BLaER1 treated with 17β-estradiol and CSF1 and Interleukin-3, amounts not matched to agents 10 nM and 100 nM (cell line): ENCODE measurements around the gene CYP2C18.
"Not testable (repeated sequence)": the region's sequence is repeated elsewhere in the genome, so short reads cannot be mapped to it uniquely, and the experiment has no call there.

Experiments used
- H3K27ac ChIP-seq, 11 experiments: shearing (Covaris generic); formaldehyde crosslinking; 2 replicates each; pipeline ENCODE4 v1.8.1; 2022
- H3K27me3 ChIP-seq, 11 experiments: shearing (Covaris generic); formaldehyde crosslinking; 2 replicates each; pipeline ENCODE4 v1.8.1; 2022
- H3K36me3 ChIP-seq, 11 experiments: shearing (Covaris generic); formaldehyde crosslinking; 2 replicates each; pipeline ENCODE4 v1.8.1; 2022
- H3K4me1 ChIP-seq, 10 experiments: shearing (Covaris generic); formaldehyde crosslinking; 2 replicates each; pipeline ENCODE4 v1.8.1; 2022
- H3K4me2 ChIP-seq, 11 experiments: shearing (Covaris generic); formaldehyde crosslinking; 2 replicates each; pipeline ENCODE4 v1.8.1; 2022
- H3K4me3 ChIP-seq, 10 experiments: shearing (Covaris generic); formaldehyde crosslinking; 2 replicates each; pipeline ENCODE4 v1.8.1; 2022
- H3K9ac ChIP-seq, 11 experiments: shearing (Covaris generic); formaldehyde crosslinking; 2 replicates each; pipeline ENCODE4 v1.8.1; 2022
- H3K9me3 ChIP-seq, 11 experiments: shearing (Covaris generic); formaldehyde crosslinking; replicated peaks in 1 of 11; 2 replicates each; pipeline ENCODE4 v1.8.1; 2022
- H4K20me1 ChIP-seq, 11 experiments: shearing (Covaris generic); formaldehyde crosslinking; 2 replicates each; pipeline ENCODE4 v1.8.1; 2022
- Cebpa-rat ChIP-seq, 11 experiments: shearing (Covaris generic); IDR thresholded peaks; 2 replicates each; pipeline ENCODE4 v1.8.1; 2022

CYP2C18 gene

DNA sequence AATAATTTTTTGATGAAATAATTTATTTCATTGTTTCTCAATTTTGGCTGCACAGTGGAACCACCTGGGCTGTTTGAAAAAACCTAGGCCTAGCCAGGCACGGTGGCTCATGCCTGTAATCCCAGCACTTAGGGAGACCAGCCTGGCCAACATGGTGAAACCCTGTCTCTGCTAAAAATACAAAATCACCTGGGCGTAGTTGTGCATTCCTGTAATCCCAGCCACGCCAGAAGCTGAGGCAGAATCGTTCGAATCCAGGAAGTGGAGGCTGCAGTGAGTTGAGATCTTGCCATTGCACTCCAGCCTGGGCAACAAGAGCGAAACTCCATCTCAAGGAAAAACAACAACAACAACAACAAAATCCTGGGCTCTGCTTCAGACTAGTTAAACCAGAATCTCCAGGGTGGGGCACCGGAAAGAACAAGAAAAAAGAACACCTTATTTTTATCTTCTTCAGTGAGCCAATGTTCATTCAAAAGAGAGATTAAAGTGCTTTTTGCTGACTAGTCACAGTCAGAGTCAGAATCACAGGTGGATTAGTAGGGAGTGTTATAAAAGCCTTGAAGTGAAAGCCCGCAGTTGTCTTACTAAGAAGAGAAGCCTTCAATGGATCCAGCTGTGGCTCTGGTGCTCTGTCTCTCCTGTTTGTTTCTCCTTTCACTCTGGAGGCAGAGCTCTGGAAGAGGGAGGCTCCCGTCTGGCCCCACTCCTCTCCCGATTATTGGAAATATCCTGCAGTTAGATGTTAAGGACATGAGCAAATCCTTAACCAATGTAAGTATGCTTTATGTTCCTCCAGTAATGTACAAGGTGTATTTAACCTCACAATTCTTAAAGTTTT, at the start of gene CYP2C18:
TSS of gene CYP2C18 (plus strand) at position 516 of the 841 bp plus-strand sequence. CDS start at position 607, 91 bp downstream.
- Histone ChIP-seq H3K9ac (no peak within 1 kb of the TSS), H3K27ac (no peak within 1 kb of the TSS), H4K20me1 (no peaks in the 10 kb centered on the region), H3K4me1 (no peaks in the 10 kb centered on the region), H3K27me3 (no peaks in the 10 kb centered on the region), H3K9me3 (peaks cover 0 to 12% (median 6%) of the 10 kb centered on the region in 11 experiments; a peak in 11 of 22 replicates), H3K36me3 (no peaks in the 10 kb centered on the region), H3K4me3 (no peak within 1 kb of the TSS), H3K4me2 (no peak within 1 kb of the TSS)
- TF ChIP-seq Cebpa-rat (IDR thresholded peaks at IDR 0.05): no peak

- not testable (repeated sequence) for H3K9ac ChIP-seq, H3K27ac ChIP-seq, H3K4me1 ChIP-seq, H3K27me3 ChIP-seq, H3K4me2 ChIP-seq, H3K4me3 ChIP-seq, H4K20me1 ChIP-seq
- Histone ChIP-seq H3K9me3 (peaks cover 53 to 69% (median 61%) of the 10 kb centered on the region in 11 experiments), H3K36me3 (peaks cover 0 to 14% (median 0%) of the 10 kb centered on the region in 11 experiments; a peak in 4 of 22 replicates)
Observed at GRCh38 chr10:94638097-94638496, 45.4 kb upstream of the CYP2C18 start.

DNA sequence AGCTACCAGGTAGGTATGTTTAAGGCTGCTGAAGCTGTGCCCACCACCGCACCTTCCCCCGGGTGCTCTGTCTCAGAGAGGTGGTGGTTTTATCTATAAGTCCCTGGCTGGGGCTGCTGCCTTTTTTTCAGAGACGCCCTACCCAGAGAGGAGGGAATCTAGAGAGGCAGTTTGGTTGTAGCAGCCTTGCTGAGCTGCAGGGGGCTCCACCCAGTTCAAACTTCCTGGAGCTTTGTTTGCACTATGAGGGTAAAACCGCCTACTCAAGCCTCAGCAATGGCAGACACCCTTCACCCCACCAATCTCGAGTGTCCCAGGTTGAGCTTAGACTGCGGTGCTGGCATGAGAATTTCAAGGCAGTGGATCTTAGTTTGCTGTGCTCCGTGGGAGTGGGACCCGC, 43.6 kb upstream of the CYP2C18 start:
- no peaks in the 10 kb centered on the region for H3K4me1 ChIP-seq
- TF ChIP-seq Cebpa-rat (IDR thresholded peaks at IDR 0.05): no peak
- no peak overlapping the region for H3K4me2 ChIP-seq
- H4K20me1 ChIP-seq: no peaks in the 10 kb centered on the region
- peaks cover 37 to 52% (median 46%) of the 10 kb centered on the region in 11 experiments for H3K9me3 ChIP-seq
- no peak overlapping the region for H3K4me3 ChIP-seq
- H3K27me3 ChIP-seq: no peaks in the 10 kb centered on the region
- no peak overlapping the region for H3K9ac ChIP-seq
- H3K36me3 ChIP-seq: peaks cover 0 to 14% (median 0%) of the 10 kb centered on the region in 11 experiments; a peak in 4 of 22 replicates
- H3K27ac ChIP-seq: no peak overlapping the region

DNA sequence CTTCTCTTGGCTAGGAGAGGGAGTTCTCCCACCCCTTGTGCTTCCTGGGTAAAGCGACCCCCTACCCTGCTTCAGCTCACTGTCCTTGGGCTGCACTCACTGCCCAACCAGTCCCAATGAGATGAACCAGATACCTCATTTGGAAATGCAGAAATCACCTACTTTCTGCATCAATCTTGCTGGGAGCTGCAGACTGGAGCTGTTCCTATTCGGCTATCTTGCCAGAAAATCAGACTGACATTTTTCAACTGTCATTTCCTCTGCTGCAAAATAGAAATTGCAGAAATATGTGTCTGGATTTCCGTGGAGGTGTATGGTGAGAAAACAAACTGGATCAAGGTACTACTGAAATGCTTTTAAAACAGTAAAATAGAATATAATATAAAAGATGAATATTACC, 43.0 kb upstream of the CYP2C18 start:
- H3K27me3 ChIP-seq: no peaks in the 10 kb centered on the region
- no peak overlapping the region for H3K9ac ChIP-seq
- no peak overlapping the region for H3K4me3 ChIP-seq
- H3K4me1 ChIP-seq: no peaks in the 10 kb centered on the region
- H3K36me3 ChIP-seq: peaks cover 0 to 14% (median 0%) of the 10 kb centered on the region in 11 experiments; a peak in 4 of 22 replicates
- H4K20me1 ChIP-seq: no peaks in the 10 kb centered on the region
- no peak for TF ChIP-seq Cebpa-rat (IDR thresholded peaks at IDR 0.05)
- no peak overlapping the region for H3K27ac ChIP-seq
- H3K4me2 ChIP-seq: no peak overlapping the region
- H3K9me3 ChIP-seq: peaks cover 34 to 46% (median 41%) of the 10 kb centered on the region in 11 experiments

DNA sequence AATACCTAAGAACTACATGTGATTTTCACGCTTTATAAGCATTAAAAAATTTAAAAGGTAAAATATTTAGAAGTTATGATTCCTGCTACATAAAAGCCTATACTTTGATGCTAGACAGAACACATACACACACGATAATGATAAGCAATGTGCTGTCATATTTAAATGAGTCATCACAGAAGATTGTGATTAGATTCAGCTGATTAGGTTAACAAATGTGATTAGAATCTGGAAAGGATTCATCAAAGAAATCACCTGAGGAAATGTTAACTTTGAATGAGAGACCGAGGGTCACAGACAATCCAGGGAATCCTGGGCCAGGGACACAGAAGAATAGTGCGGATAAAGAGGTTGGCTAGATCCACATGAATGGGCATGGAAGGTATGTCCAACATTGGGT, 42.0 kb upstream of the CYP2C18 start:
- TF ChIP-seq Cebpa-rat (IDR thresholded peaks at IDR 0.05): no peak
- peaks cover 0 to 14% (median 0%) of the 10 kb centered on the region in 11 experiments; a peak in 4 of 22 replicates for H3K36me3 ChIP-seq
- H3K9me3 ChIP-seq: peaks cover 33 to 42% (median 40%) of the 10 kb centered on the region in 11 experiments
- no peaks in the 10 kb centered on the region for H3K27me3 ChIP-seq
- H3K4me2 ChIP-seq: no peak overlapping the region
- H3K9ac ChIP-seq: no peak overlapping the region
- H4K20me1 ChIP-seq: no peaks in the 10 kb centered on the region
- H3K4me3 ChIP-seq: no peak overlapping the region
- no peaks in the 10 kb centered on the region for H3K4me1 ChIP-seq
- no peak overlapping the region for H3K27ac ChIP-seq

DNA sequence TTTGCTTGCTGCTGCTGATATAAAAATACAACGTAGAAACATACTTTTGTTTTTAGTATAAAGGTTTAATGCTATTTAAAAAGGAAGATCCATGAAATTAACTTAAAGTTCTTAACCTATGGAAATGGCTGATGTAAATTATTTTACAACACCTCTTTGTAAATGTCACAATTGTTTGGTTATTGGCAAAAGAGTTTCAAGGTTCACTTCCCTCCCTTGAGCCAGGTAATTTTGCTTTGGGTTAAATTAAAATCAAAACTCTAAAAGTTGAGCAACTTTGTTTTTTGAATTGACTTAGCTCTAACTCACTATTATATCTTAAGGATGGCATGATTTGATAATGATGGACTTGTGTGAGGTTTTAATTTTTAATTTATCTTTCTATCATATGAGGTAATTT, 39.2 kb upstream of the CYP2C18 start:
- Histone ChIP-seq H3K9ac (no peak overlapping the region), H3K27ac (no peak overlapping the region), H3K4me1 (no peaks in the 10 kb centered on the region), H3K9me3 (peaks cover 12 to 14% (median 13%) of the 10 kb centered on the region in 11 experiments), H3K4me3 (no peak overlapping the region), H3K4me2 (no peak overlapping the region), H4K20me1 (no peaks in the 10 kb centered on the region), H3K36me3 (peaks cover 0 to 12% (median 0%) of the 10 kb centered on the region in 11 experiments; a peak in 4 of 22 replicates), H3K27me3 (no peaks in the 10 kb centered on the region)
- TF ChIP-seq Cebpa-rat (IDR thresholded peaks at IDR 0.05): no peak

DNA sequence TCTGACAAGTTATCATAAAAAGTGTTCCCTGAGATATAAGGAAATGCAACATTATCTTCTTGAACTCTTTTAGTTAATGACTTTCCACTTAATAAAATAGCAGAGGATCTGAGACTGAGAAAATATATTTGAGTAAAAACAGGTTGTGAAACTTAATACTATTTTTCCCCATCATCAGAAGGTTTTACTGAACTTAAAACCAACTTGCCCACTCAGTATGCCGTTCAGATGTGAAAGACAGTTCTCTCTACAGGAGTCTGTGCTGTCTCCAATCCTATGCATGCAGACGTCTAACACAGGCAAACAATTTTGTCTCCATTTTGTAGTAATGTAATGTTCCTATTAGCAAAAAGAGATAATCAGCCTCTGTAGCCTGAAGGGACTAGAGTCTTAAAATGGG, 38.2 kb upstream of the CYP2C18 start:
- no peak overlapping the region for H3K27ac ChIP-seq
- H3K9ac ChIP-seq: no peak overlapping the region
- 0 out of 22 replicates have a peak, but pooled peaks cover 0 to 2% (median 0%) of the 10 kb centered on the region in 11 experiments for H3K36me3 ChIP-seq
- no peaks in the 10 kb centered on the region for H3K4me1 ChIP-seq
- H3K9me3 ChIP-seq: peaks cover 3 to 4% (median 4%) of the 10 kb centered on the region in 11 experiments
- TF ChIP-seq Cebpa-rat (IDR thresholded peaks at IDR 0.05): no peak
- no peaks in the 10 kb centered on the region for H3K27me3 ChIP-seq
- H4K20me1 ChIP-seq: no peaks in the 10 kb centered on the region
- no peak overlapping the region for H3K4me3 ChIP-seq
- H3K4me2 ChIP-seq: no peak overlapping the region

DNA sequence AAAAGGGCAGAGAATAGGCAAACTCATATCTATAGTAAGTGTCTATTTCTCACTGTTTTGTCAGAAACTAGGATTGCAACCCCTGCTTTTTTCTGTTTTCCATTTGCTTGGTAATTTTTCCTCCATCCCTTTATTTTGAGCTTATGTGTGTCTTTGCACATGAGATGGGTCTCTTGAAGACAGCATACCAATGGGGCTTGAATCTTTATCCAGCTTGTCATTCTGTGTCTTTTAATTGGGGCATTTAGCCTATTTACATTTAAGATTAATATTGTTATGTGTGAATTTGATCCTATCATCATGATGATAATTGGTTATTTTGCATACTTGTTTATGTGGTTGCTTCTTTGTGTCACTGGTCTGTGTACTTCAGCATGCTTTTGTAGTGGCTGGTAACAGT, 28.3 kb upstream of the CYP2C18 start:
- H3K27me3 ChIP-seq, H3K4me3 ChIP-seq, H3K36me3 ChIP-seq, H3K9ac ChIP-seq, H4K20me1 ChIP-seq, H3K4me2 ChIP-seq, H3K4me1 ChIP-seq, H3K27ac ChIP-seq: not testable (repeated sequence)
- peaks cover 25 to 40% (median 32%) of the 10 kb centered on the region in 11 experiments for H3K9me3 ChIP-seq

GRCh38 chr10:94663061-94663460, 20.5 kb upstream of the CYP2C18 start:
- not testable (repeated sequence) for H3K4me2 ChIP-seq, H3K27me3 ChIP-seq, H3K9ac ChIP-seq, H4K20me1 ChIP-seq, H3K36me3 ChIP-seq, H3K9me3 ChIP-seq, H3K4me1 ChIP-seq, H3K4me3 ChIP-seq, H3K27ac ChIP-seq
